ENCODE data around the gene NTM.

GRCh38 chr11:131871006-131871405 is 500.6 kb downstream of the NTM start:
- TF ChIP-seq CTCF (IDR thresholded peaks at IDR 0.05): no peak
- no peak for TF ChIP-seq POLR2A (IDR thresholded peaks at IDR 0.05)

All from uterus (tissue), 2 donors.